HEK293 (cell line): Measurements from ENCODE around the gene BMPR1A.
"Not testable (repeated sequence)": the region's sequence is repeated elsewhere in the genome, so short reads cannot be mapped to it uniquely, and the experiment has no call there.

Source experiments
- CTCF ChIA-PET: fragments of 350-600 bp; formaldehyde crosslinking; extraction: SDS; loops from one replicate; lab custom pipeline; 2021; ENCODE audit warnings: antibody characterized with exemption; lab: Yijun Ruan, JAX
- POLR2A ChIA-PET: fragments of 300-600 bp; formaldehyde crosslinking; extraction: SDS; loops from one replicate; lab custom pipeline; 2020; ENCODE audit warnings: antibody characterized with exemption, inconsistent platforms; lab: Yijun Ruan, JAX
- H3K27ac ChIP-seq: fragments of 200-500 bp; sonication (Bioruptor generic); 2 replicates; pipeline ENCODE4 v1.5.1; 2014; ENCODE audit warnings: low read depth, low read length, control low read depth, inconsistent platforms; ENCODE audit errors: extremely low read depth
- H3K36me3 ChIP-seq, 2 experiments: fragments of 200-500 bp in 1 of 2; sonication (Bioruptor generic) in 1 of 2; 1 replicate in 1 of 2; 2 replicates in 1 of 2; pipeline ENCODE4 v1.5.1; 2014 to 2017; ENCODE audit warnings: inconsistent platforms in 2 of 2, low read length in 2 of 2; ENCODE audit not compliant: control insufficient read depth in 2 of 2, insufficient read depth in 1 of 2
- H3K4me1 ChIP-seq: fragments of 200-500 bp; sonication (Bioruptor generic); 2 replicates; pipeline ENCODE4 v1.5.1; 2014; ENCODE audit warnings: mild to moderate bottlenecking, low read length, inconsistent platforms; ENCODE audit not compliant: control insufficient read depth, insufficient read depth
- H3K4me3 ChIP-seq: 2 replicates; pipeline ENCODE4 v1.5.1; 2011; ENCODE audit warnings: low read depth, mild to moderate bottlenecking, control low read depth, low read length, moderate library complexity
- H3K9me3 ChIP-seq: fragments of 200-500 bp; sonication (Bioruptor generic); 2 replicates; pipeline ENCODE4 v1.5.1; 2014; ENCODE audit warnings: low read depth, low read length, inconsistent platforms; ENCODE audit not compliant: control insufficient read depth, insufficient read depth
- ATF2 ChIP-seq: fragments of 450-650 bp; formaldehyde crosslinking; IDR thresholded peaks from 2 replicates; pipeline ENCODE4 v1.5.1; 2016; ENCODE audit warnings: missing biosample characterization, missing genetic modification characterization, low read depth
- BCL11A ChIP-seq: fragments of 450-650 bp; formaldehyde crosslinking; IDR thresholded peaks from 2 replicates; pipeline ENCODE4 v1.5.1; 2016; ENCODE audit warnings: low read depth, missing biosample characterization, missing genetic modification characterization
- GLIS2 ChIP-seq: fragments of 450-650 bp; formaldehyde crosslinking; IDR thresholded peaks from 2 replicates; pipeline ENCODE4 v1.5.1; 2016; ENCODE audit warnings: missing biosample characterization, missing genetic modification characterization
- INSM2 ChIP-seq: fragments of 450-650 bp; formaldehyde crosslinking; IDR thresholded peaks from 2 replicates; pipeline ENCODE4 v1.5.1; 2016; ENCODE audit warnings: missing biosample characterization, missing genetic modification characterization
- SCRT1 ChIP-seq: fragments of 450-650 bp; formaldehyde crosslinking; IDR thresholded peaks from 2 replicates; pipeline ENCODE4 v1.5.1; 2016; ENCODE audit warnings: missing biosample characterization, missing genetic modification characterization, borderline replicate concordance
- SP7 ChIP-seq: fragments of 450-650 bp; formaldehyde crosslinking; IDR thresholded peaks from 2 replicates; pipeline ENCODE4 v1.5.1; 2016; ENCODE audit warnings: missing biosample characterization, missing genetic modification characterization
- TSHZ1 ChIP-seq: fragments of 450-650 bp; formaldehyde crosslinking; IDR thresholded peaks from 2 replicates; pipeline ENCODE4 v1.5.1; 2016; ENCODE audit warnings: missing biosample characterization, missing genetic modification characterization, borderline replicate concordance
- ZBTB8A ChIP-seq: fragments of 450-650 bp; formaldehyde crosslinking; IDR thresholded peaks from 2 replicates; pipeline ENCODE4 v1.5.1; 2016; ENCODE audit warnings: missing biosample characterization, missing genetic modification characterization
- ZFP3 ChIP-seq: fragments of 450-650 bp; formaldehyde crosslinking; IDR thresholded peaks from 2 replicates; pipeline ENCODE4 v1.5.1; 2016; ENCODE audit warnings: low read depth, missing biosample characterization, missing genetic modification characterization
- ZIC2 ChIP-seq: fragments of 450-650 bp; formaldehyde crosslinking; IDR thresholded peaks from 2 replicates; pipeline ENCODE4 v1.5.1; 2016; ENCODE audit warnings: missing biosample characterization, missing genetic modification characterization
- ZNF558 ChIP-seq: fragments of 450-650 bp; formaldehyde crosslinking; IDR thresholded peaks from 2 replicates; pipeline ENCODE4 v1.5.1; 2016; ENCODE audit warnings: missing biosample characterization, missing genetic modification characterization
- ZNF621 ChIP-seq: fragments of 450-650 bp; formaldehyde crosslinking; IDR thresholded peaks from 2 replicates; pipeline ENCODE4 v1.5.1; 2017; ENCODE audit warnings: missing biosample characterization, missing genetic modification characterization
- ZNF660 ChIP-seq: fragments of 450-650 bp; IDR thresholded peaks from 2 replicates; pipeline ENCODE4 v1.5.1; 2018; ENCODE audit warnings: missing biosample characterization, mild to moderate bottlenecking, missing genetic modification characterization
- ZNF664 ChIP-seq: fragments of 450-650 bp; formaldehyde crosslinking; IDR thresholded peaks from 2 replicates; pipeline ENCODE4 v1.5.1; 2016; ENCODE audit warnings: missing biosample characterization, missing genetic modification characterization
- ZNF670 ChIP-seq: fragments of 450-650 bp; formaldehyde crosslinking; IDR thresholded peaks from 2 replicates; pipeline ENCODE4 v1.5.1; 2016; ENCODE audit warnings: missing biosample characterization, missing genetic modification characterization, low read depth
- ZSCAN4 ChIP-seq: fragments of 450-650 bp; formaldehyde crosslinking; IDR thresholded peaks from 2 replicates; pipeline ENCODE4 v1.5.1; 2017; ENCODE audit warnings: missing biosample characterization, missing genetic modification characterization

Gene BMPR1A

GRCh38 chr10:86976362-86977056 is 220.1 kb downstream of the BMPR1A start:
- no peak overlapping the region for H3K4me3 ChIP-seq
- H3K27ac ChIP-seq: no peak overlapping the region
- H3K9me3 ChIP-seq: no peaks in the 10 kb centered on the region
- no peaks in the 10 kb centered on the region for H3K4me1 ChIP-seq
- CTCF ChIA-PET: interaction anchor here (0.6 to 1.2 kb wide), 6 partner anchors 9 to 566 kb away, joined by 3 to 4 read pairs (median 4); no protein-coding TSS in a partner anchor
- TF ChIP-seq BCL11A (tag by site-specific recombination): no peak
- TF ChIP-seq ZSCAN4 (tag by site-specific recombination): peak; percentile 87
- TF ChIP-seq ZFP3: no peak
- TF ChIP-seq TSHZ1 (tag by site-specific recombination): no peak
- TF ChIP-seq INSM2 (tag by site-specific recombination): no peak
- no peak for TF ChIP-seq ATF2
- TF ChIP-seq SCRT1: no peak
- TF ChIP-seq, all 188 proteins: peak for 1
- POLR2A ChIA-PET: interaction anchor here (0.6 kb wide), 1 partner anchor 1240 kb away, joined by 3 read pairs; no protein-coding TSS in a partner anchor
- no peaks in the 10 kb centered on the region for H3K36me3 ChIP-seq

- H3K27ac ChIP-seq, H3K4me1 ChIP-seq, H3K36me3 ChIP-seq, H3K4me3 ChIP-seq, H3K9me3 ChIP-seq, POLR2A ChIA-PET: not testable (repeated sequence)
- CTCF ChIA-PET: interaction anchor here (1.7 kb wide), 1 partner anchor 18 kb away, joined by 4 read pairs; no protein-coding TSS in a partner anchor
Observed at GRCh38 chr10:86978457-86978856, 222.0 kb downstream of the BMPR1A start.

GRCh38 chr10:86979296-86979818 is 222.9 kb downstream of the BMPR1A start:
- no peak overlapping the region for H3K4me3 ChIP-seq
- CTCF ChIA-PET: interaction anchor here (0.6 to 0.9 kb wide), 3 partner anchors 33 to 87 kb away, joined by 3 to 4 read pairs (median 4); no protein-coding TSS in a partner anchor
- H3K4me1 ChIP-seq: no peaks in the 10 kb centered on the region
- TF ChIP-seq ZNF621 (tag by site-specific recombination) (no peak), ZNF664 (tag by site-specific recombination) (no peak), ZNF660 (tag by site-specific recombination) (no peak), ZIC2 (no peak), ZBTB8A (tag by site-specific recombination) (no peak), ZNF558 (tag by site-specific recombination) (no peak), GLIS2 (tag by site-specific recombination) (no peak), ZNF670 (tag by site-specific recombination) (no peak), SP7 (tag by site-specific recombination) (no peak)
- POLR2A ChIA-PET: no interaction called here
- H3K9me3 ChIP-seq: no peaks in the 10 kb centered on the region
- no peaks in the 10 kb centered on the region for H3K36me3 ChIP-seq
- no peak overlapping the region for H3K27ac ChIP-seq
